ENCODE measurements around the gene CORT.
"Not testable (repeated sequence)": the region's sequence is repeated elsewhere in the genome, so short reads cannot be mapped to it uniquely, and the experiment has no call there.

Gene CORT

DNA sequence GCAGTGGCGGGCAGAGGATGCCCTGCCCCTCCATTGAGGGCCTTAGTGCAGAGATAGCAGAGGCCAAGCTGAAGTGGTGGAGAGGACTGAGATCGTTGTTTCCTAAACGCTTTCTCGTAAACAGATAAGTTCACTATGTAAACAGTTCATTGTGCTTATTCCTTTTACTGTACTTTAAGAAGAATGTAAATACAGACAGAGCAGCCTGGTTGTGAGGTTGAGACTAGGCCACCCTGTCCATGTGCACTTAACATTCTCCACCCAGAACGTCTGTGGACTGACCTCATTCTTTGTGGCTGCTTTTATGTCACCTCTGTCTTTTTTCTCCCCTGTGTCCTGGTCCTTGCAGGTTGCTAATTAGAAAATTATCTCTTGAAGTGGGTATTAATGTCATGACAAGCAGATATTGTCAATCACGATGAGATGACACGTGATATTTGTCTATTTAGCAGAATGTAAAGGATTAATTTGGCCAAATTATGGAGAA, 11.1 kb upstream of the CORT start:
- DNase-seq (ENCODE audit: low read depth in 2 of 2) = no peak

DNA sequence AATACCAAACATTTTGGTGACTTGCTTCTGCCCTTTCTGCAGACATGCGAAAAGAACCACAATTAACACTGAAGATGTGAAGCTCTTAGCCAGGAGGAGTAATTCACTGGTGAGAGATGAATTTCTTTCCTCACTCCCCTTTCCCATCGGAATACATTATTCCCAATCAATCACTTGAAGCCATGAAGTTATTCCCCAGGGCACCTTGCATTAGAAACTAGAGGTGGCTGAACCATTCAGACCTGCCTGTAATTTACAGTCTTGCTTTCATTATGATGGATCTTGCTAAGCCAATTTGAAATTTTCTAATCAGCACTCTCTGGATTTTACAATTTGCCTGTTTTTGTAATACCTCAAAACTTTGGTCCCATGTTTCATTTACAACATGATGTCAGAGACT, 9.5 kb upstream of the CORT start:
- DNase-seq (ENCODE audit: low read depth in 2 of 2) = no peak

DNA sequence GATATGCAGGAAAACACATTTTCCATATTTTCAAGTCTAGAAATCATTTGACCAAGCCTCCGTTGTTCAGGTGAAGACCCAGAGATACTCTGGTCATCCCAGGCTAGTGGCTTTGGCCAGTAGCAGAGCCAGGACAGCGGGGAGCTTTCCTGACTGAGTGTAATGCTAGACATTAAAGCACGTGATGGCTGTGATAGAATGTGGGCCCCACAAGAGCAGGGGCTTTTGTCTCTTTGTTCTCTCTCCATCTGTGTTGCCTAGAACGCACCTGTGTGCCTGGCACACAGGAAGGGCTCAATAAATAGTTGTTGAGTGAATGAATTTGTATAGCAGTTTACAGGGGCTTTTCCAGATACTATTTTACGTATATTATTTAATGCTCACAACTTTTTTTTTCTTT, 9.0 kb upstream of the CORT start:
- no peak for DNase-seq (ENCODE audit: low read depth in 2 of 2)

DNA sequence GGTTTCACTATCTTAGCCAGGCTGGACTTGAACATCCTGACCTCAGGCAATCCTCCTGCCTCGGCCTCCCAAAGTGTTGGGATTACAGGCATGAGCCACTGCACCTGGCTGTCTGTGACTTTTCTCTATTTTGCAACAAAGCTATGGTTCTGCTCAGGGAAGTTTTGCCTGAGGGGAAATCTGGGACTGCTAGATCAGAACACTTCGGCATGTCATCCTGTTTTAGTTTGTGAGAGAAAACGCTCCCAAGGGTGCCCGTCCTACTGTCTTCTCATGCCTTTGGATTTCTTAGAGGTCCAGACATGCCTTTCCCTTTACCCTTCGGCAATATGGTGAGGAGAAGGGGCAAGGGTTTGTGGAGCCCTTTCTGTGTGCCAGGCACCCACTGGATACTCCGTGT, 5.6 kb upstream of the CORT start:
- no peak for DNase-seq (ENCODE audit: low read depth in 2 of 2)

DNA sequence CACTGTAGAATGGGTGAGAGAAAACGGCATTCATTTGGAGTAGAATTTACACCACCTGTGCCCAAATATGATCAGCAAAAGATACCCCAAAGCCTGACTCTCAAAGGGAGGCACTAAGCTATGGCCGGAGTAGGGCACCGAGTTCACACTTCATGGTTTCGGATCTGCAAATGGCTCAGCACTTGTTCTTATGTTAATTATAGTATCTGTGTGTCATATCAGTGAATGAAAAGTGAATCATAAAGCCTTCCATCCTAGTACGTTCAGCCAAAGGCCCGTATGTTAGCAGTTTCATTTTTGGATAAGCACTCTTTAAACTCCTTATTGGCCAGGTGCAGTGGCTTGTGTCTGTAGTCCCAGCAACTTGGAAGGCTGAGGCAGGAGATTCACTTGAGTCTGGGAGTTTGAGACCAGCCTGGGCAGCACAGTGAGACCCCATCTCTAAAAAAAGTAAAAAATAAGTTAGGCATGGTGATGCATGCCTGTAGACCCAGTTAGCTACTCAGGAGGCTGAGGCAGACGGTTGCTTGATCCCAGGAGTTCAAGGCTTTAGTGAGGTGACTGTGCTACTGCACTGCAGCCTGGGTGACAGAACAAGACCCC, 4.9 kb upstream of the CORT start:
- DNase-seq (ENCODE audit: low read depth in 2 of 2) = no peak

DNA sequence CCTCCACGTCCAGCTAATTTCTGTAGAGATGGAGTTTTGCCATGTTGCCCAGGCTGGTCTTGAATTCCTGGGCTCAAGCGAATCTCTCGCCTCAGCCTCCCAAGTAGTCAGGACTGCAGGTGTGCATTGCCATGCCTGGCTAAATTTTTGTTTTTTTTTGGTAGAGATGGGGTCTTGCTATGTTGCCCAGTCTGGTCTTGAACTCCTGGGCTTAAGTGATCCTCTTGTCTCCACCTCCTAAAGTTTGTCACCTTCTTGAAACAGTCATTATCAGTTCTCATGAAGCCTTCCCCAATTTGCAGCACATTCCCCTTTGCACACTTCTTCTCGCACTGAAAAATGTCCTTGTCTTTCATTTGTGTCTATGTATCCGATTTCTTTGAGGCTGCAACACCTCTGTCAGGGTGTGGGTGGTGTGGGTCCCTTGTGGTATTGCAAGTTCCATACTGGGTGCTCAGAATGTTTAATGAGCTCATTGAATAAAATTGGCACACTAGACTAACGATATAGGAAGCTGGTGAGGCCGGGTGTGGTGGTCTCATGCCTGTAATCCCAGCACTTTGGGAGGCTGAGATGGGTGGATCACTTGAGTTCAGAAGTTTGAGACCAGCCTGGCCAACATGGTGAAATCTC, 2.9 kb upstream of the CORT start:
- DNase-seq (ENCODE audit: low read depth in 2 of 2) = no peak

DNA sequence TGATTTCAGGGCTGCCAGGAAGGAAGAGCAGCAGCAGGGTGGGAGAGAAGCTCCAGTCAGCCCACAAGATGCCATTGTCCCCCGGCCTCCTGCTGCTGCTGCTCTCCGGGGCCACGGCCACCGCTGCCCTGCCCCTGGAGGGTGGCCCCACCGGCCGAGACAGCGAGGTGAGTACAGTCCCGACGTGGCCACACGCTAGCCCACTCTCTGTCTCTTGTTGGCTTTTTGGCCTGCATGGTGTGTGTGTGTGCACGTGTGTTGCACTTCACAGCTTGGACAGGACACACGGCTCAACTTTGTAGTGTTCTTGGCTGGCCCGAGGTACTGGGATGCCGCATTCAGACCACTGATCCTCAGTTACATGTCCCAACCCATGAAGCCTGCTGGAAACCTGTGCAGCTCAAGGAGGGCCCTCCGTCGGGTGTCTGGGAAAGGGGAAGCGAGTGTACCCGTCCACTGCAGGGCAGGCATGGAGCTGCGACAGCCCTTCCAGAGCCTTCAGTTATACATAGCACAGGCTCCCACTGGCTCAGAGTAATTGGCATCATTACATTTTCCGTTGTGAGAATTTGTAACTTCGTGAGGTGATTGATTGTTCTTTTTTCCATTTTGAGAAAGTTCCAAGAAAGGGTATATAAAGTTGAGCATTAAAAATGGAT, 454 bp downstream of the CORT start:
- no peak for DNase-seq (ENCODE audit: low read depth in 2 of 2)

DNA sequence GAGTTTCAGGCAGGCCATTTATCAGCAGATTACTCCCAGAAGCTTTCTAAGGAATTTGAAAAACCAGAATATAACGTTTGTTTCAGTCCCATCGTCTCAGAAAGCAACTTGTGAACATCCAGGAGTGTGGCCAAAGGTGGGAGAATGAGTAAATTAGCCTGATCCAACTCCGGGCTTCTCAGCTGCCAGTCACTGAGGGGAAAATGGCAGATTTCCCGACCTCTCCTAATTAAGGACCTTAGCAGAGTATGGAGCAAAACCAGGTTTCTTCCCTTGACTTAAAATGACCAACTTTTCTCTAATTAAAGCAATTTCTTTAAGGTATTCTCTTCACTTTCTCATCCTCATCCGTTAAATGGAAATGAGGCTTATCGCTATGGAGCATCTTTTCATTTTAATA, 1.0 kb downstream of the CORT start:
- DNase-seq (ENCODE audit: low read depth in 2 of 2) = no peak

DNA sequence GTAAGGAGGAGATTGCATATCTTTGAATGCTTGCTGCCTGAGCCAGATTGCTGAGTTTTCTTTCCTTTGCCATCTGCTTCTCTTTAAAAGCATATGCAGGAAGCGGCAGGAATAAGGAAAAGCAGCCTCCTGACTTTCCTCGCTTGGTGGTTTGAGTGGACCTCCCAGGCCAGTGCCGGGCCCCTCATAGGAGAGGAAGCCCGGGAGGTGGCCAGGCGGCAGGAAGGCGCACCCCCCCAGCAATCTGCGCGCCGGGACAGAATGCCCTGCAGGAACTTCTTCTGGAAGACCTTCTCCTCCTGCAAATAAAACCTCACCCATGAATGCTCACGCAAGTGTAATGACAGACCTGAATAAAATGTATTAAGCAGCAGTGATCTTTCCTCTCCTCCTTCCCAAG, 1.5 kb downstream of the CORT start:
- DNase-seq (ENCODE audit: low read depth in 2 of 2) = no peak

DNA sequence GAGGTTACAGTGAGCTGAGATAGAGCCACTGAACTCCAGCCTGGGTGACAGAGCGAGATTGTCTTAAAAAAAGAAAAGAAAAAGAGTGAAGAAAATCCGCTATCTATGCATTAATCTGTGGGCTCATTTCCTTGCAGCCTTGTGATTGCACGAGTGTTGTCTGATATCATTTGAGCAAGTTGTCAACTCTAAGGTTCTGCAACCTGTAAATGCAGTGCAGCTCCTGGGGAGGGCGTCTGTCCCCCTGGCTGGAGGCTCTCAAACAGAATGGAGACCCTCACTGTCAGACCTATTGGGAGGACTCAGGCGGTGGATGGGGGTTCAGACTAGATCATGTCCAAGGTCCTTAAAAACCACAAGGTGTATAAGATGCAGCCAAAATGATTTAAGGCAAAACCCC, 6.2 kb downstream of the CORT start:
- DNase-seq (ENCODE audit: low read depth in 2 of 2) = no peak

DNA sequence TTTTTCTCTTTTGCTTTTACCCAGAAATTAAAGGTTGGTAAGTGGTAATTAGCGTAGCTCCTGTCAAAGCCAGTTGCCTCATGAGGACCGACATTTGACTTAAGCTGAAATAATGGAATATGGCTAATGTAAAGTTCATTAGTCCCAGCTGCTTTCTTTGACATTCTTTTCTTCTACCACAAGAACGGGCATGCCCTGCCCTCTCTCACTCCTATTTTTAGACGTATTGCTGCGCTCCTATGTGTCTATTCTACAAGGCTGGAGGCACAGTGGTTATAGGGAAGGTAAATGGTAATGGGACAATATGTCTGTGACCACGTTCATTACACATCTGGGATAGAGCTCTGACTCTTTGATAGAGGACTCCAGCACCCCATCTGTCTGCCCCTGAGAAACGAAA, 6.8 kb downstream of the CORT start:
- no peak for DNase-seq (ENCODE audit: low read depth in 2 of 2)

DNA sequence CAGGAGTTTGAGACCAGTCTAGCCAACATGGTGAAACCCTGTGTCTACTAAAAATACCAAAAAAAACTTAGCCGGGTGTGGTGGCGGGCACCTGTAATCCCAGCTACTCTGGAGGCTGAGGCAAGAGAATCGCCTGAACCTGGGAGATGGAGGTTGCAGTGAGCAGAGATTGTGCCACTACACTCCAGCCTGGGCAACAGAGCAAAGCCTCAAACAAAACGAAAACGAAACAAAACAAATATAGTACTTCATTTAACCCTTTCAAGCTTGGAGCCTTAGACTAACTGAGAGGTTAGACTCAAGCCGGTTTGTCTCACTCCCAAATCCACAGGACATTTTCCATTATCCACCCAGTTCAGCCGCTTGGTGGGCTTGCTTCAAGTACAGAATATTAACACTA, 7.6 kb downstream of the CORT start:
- not testable (repeated sequence) for DNase-seq (ENCODE audit: low read depth in 2 of 2)

DNA sequence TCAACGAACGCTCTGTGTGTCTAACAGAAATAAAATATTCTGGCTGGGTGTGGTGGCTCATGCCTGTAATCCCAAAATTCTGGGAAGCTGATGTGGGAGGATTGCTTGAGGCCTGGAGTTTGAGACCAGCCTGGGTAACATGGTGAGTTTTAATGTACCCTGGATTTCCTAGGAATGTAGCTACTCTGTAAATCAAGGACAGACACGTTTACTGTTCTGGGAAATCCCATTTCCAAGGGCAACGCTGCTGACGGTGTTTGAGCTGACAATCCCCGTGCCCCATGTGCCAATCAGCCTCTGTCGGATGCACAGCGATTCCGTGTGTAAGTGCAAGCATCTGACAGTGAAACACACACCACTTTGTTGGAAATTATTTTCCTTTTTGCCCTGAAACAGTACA, 8.0 kb downstream of the CORT start:
- DNase-seq (ENCODE audit: low read depth in 2 of 2) = no peak

DNA sequence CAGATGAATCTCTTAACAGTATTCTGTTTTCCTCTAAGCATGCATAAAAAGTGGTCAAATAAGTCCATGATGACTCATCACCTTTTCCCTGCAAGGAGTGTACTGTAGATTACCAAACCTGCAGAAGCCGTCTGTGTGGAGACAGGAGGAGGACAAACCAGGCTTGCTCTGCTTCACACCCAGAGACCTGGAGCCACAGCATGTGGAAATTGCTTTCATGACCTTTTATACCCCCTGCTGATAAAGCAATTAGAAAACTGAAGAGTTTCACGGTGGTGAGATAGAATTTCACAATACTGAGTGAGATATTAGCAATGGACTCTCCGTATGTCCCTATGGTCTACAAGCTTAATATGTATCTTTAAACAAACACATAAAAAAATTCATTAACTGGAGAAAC, 9.4 kb downstream of the CORT start:
- DNase-seq (ENCODE audit: low read depth in 2 of 2) = no peak

DNA sequence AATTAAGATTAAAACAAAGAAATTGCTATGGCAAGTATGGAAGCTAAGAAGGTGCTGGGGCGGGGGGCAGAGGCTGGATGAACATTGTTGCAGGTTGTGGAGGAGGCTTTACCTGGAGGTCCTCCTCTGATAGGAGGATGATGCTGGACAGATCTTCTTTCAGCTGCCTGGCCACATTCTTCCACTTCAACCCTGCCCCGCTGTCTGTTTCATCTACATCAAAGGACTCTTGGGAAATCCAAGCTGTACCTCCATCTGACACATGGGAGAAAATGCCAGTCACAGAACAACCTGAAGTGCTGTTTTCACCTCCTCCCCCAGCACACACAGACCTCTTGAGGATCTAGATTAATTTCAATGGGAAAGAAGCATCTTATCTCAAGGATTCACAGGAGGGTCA, 17.2 kb downstream of the CORT start:
- no peak for DNase-seq (ENCODE audit: low read depth in 2 of 2)

DNA sequence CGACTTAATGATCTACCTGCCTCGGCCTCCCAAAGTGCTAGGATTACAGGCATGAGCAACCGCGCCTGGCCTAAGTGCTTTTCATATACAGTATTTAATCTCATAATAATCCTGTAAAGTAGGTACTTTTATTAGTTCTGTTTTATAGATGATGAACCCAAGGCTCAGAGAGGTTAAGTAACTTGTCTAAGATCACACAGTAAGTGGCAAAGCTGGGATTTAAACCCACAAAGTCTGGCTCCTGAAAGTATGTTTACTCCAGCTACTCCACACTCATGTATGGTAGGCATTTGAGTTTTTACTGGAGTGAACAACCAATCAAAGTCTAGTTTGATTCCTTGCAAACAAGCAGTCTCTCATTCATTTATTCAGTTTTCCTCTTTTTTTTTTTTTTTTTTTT, 20.2 kb downstream of the CORT start:
- DNase-seq (ENCODE audit: low read depth in 2 of 2) = no peak

DNA sequence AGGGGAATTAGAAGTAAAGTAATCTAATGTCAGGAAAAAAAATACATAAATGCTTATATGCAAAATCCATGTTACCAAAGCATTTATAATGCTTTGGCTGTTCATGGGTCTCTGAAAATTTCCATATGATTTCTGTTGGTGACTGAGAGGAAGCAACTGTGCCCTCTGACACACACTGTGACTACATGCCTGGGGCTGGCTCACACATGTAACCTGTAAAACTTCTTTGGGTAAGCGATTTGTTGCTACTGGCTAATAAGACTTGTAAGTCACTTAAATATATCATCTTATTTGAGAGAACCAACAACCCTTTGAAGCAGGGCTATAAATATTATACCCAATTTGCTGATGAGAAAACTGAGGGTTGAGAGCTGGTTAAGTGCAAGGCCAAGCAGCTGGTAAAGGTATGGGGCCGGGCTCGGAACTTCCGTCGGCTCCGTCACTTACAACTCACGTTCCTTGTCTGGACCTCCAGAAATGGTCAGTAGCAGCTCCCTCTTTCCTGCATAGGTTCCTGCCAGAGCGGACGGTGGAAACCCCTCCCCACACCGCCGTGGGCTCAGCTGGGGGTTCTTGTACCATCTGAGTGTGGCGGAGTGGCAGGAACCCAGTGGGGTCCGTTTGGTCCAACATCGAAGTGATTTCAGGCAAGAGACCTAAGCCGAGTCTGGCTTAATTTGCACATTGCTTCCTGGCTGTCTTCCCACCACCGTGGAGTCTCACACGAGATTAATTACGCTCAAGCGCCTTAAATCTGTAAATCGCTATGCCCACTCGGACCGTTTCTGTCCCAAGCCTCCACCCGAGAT, 21.8 kb downstream of the CORT start:
- DNase-seq (ENCODE audit: low read depth in 2 of 2) = no peak

DNA sequence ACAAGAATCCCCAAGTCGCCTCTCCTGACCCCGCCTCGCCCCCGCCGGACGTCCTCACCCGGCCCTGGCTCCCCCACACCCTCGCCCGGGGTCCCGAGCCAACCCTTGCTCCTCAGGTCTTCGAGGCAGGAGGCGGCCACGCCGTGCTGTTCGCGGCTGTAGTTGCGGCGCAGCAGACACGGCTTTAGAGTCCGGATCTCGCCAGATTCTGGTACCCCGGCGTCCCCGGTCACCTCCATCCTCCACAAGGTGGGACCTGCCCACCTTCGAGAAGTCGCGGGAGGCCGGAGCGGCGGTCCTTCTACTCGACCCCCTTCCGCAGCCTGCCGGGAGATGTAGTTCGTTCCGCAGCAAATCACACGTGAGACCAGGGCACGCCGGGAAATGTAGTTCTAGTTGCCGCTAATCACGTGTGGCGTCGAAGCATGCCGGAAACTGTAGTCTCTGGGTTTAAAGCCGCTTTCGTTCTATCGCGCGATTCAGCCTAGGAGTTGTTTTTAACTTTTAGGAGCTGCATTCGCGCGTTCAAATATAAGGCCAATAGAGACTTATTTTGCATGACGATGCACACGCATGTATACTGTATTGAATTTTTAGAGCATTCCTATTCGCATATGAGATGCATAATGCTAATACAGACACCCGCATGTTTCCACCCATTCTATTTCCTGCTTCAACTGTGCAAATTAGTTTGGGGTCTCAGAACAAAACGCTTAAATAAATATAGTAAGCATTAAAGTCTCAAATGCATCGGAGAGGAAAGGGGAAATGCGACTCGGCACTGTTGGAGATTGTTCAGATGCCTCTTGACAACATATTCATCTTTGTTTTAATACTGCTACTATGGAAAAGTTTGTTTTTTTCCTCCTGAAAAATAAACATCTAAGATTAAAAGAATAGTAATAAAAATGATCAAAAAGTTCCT, 22.7 kb downstream of the CORT start, which contains the start of gene DFFA:
TSS of gene DFFA (minus strand) at position 310 of the 925 bp plus-strand sequence. CDS start at position 239, 71 bp downstream.
- peak; percentile 82 to 90 for DNase-seq (ENCODE audit: low read depth in 2 of 2)

DNA sequence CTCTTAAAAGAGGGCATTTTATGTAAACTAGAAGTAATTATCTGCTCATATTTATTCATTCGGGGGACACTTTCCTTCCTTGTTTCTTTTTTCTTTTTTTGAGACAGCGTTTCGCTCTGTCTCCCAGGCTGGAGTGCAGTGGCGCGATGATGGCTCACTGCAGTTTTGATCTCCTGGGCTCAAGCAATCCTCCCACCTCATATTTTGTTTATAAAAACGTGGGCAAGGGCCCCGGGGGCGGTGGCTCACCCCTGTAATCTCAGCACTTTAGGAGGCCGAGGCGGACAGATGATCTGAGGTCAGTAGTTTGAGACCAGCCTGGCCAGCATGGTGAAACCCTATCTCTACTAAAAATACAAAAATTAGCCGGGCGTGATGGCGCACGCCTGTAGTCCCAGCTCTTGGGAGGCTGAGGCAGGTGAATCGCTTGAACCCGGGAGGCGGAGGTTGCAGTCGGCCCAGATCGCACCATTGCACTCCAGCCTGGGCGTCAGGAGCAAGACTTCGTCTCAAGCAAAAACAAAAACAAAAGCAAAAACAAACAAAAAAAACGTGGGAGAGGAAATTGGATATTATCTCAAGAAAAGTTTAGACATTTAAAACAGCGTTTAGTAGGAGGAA, 23.4 kb downstream of the CORT start:
- DNase-seq (ENCODE audit: low read depth in 2 of 2) = no peak

DNA sequence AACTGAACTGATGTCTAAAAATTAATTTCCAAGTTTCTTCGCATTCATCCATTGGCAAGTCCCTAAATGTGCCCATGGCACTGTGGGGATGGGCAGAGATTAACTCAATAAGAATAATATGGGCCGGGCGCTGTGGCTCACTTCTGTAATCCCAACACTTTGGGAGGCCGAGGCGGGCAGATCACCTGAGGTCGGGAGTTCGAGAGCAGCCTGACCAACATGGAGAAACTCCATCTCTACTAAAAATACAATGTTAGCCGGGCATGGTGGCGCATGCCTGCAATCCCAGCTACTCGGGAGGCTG, 24.4 kb downstream of the CORT start:
- DNase-seq (ENCODE audit: low read depth in 2 of 2) = not testable (repeated sequence)

Measured in stimulated activated CD4-positive, alpha-beta T cell treated with anti-CD3 and anti-CD28 coated beads, Interleukin-12 subunit alpha, Interleukin-12 subunit beta, amount 100 ng/mL, for 24 hours (primary cell).